Activated CD8-positive, alpha-beta memory T cell treated with anti-CD3 and anti-CD28 coated beads for 4 hours (primary cell): ENCODE results near the gene REC8.

Experiments
- DNase-seq, 2 donors: peaks; one replicate each; pipeline ENCODE4 v3.0.0-alpha.2; 2020; ENCODE audit warnings: low read depth in 2 of 2

The REC8 gene

GRCh38 chr14:24171422-24172260 lies at the start of gene REC8:
Gene REC8 (plus strand): TSS chr14:24172080. CDS start chr14:24172553, 473 bp downstream.
- peak; percentile 42 to 44 for DNase-seq

- no peak for DNase-seq
Measured at GRCh38 chr14:24122416-24122815, 49.5 kb upstream of the REC8 start.

GRCh38 chr14:24122898-24123297 lies 49.0 kb upstream of the REC8 start:
- DNase-seq: no peak

GRCh38 chr14:24123424-24124417 lies 48.2 kb upstream of the REC8 start:
- DNase-seq: no peak

GRCh38 chr14:24126939-24127338 lies 44.9 kb upstream of the REC8 start:
- no peak for DNase-seq

GRCh38 chr14:24127673-24128072 lies 44.2 kb upstream of the REC8 start:
- no peak for DNase-seq

GRCh38 chr14:24129410-24129998 lies 42.4 kb upstream of the REC8 start:
- DNase-seq: no peak

GRCh38 chr14:24130380-24130716 lies 41.5 kb upstream of the REC8 start, which contains the start of gene FITM1:
Gene FITM1 (plus strand): TSS chr14:24130659. CDS start chr14:24131564, 905 bp downstream.
- DNase-seq: no peak

GRCh38 chr14:24130717-24131548 lies 40.9 kb upstream of the REC8 start:
- DNase-seq: no peak

GRCh38 chr14:24131549-24131966 lies 40.3 kb upstream of the REC8 start:
- DNase-seq: no peak

GRCh38 chr14:24132061-24132685 lies 39.7 kb upstream of the REC8 start:
- DNase-seq: no peak

GRCh38 chr14:24132976-24133375 lies 38.9 kb upstream of the REC8 start:
- DNase-seq: no peak

GRCh38 chr14:24133735-24134134 lies 38.1 kb upstream of the REC8 start:
- no peak for DNase-seq

GRCh38 chr14:24135584-24135833 lies 36.4 kb upstream of the REC8 start:
- no peak for DNase-seq

- DNase-seq: peak; percentile 89 to 90
Measured at GRCh38 chr14:24135834-24136683, 35.8 kb upstream of the REC8 start, which contains the start of gene PSME1. Gene PSME1 (plus strand): TSS chr14:24136194. CDS start chr14:24136263, 69 bp downstream.

GRCh38 chr14:24136684-24137528 lies 35.0 kb upstream of the REC8 start:
- DNase-seq: no peak

GRCh38 chr14:24137529-24138395 lies 34.1 kb upstream of the REC8 start:
- DNase-seq: no peak
